Esophagus squamous epithelium (tissue), 4 donors: ENCODE data around the gene GPT2.

Source experiments
- POLR2A ChIP-seq, 4 donors: fragments of 450-650 bp; IDR thresholded peaks; one replicate each; pipeline ENCODE4 v1.6.1; 2017; ENCODE audit warnings: antibody characterized with exemption in 4 of 4, mild to moderate bottlenecking in 4 of 4, moderate library complexity in 3 of 4
- TF ChIP-seq, protein P1 (sequence below), 6 experiments: fragments of 450-650 bp in 4 of 6; fragments of 200-600 bp in 2 of 6; sonication (generic) in 2 of 6; IDR thresholded peaks; one replicate each; pipeline ENCODE4 v1.5.1; 2016 to 2019; ENCODE audit warnings: antibody characterized with exemption in 6 of 6, mild to moderate bottlenecking in 4 of 6, moderate library complexity in 4 of 6

DNA sequence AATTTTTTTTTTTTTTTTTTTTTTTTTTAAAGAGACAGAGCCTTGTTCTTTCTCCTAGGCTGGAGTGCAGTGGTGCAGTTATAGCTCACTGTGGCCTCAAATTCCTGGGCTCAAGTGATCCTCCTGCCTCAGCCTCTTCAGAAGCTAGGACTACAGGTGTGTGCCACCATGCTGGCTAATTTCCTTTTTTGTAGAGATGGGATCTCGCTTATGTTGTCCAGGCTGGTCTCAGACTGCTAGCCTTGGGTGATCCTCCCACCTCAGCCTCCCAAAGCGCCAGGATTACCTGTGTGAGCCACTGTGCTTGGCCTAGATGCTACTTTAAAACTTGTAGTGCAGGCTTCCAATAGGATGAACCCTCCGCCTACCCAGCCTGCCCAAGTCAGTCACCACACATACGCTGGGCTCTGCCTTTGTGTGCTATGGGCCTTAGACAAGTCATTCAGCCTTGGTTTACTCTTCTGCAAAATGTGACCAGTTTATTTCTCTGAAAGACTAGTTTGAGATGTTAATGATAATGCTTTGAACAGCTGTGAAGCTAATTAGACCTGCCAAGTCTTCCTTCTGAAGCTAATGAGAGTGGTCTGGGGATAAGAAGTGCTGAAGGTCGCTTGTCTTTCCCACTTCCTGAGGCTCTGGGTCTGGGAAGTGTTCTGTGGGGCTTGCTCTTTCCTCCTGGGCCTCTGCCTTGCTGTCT is 5.2 kb downstream of the GPT2 start:
- TF ChIP-seq, protein P1, sequence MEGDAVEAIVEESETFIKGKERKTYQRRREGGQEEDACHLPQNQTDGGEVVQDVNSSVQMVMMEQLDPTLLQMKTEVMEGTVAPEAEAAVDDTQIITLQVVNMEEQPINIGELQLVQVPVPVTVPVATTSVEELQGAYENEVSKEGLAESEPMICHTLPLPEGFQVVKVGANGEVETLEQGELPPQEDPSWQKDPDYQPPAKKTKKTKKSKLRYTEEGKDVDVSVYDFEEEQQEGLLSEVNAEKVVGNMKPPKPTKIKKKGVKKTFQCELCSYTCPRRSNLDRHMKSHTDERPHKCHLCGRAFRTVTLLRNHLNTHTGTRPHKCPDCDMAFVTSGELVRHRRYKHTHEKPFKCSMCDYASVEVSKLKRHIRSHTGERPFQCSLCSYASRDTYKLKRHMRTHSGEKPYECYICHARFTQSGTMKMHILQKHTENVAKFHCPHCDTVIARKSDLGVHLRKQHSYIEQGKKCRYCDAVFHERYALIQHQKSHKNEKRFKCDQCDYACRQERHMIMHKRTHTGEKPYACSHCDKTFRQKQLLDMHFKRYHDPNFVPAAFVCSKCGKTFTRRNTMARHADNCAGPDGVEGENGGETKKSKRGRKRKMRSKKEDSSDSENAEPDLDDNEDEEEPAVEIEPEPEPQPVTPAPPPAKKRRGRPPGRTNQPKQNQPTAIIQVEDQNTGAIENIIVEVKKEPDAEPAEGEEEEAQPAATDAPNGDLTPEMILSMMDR (IDR thresholded peaks at IDR 0.05) = no peak
- no peak for TF ChIP-seq POLR2A (IDR thresholded peaks at IDR 0.05)
